GM12891 (cell line): ENCODE results near the gene CNPY1.

Experiments used
- POLR2A ChIP-seq: IDR thresholded peaks from 2 replicates; pipeline ENCODE4 v1.6.1; 2011; ENCODE audit warnings: low read depth, low read length, control low read depth
- POLR2AphosphoS5 ChIP-seq: IDR thresholded peaks from 2 replicates; pipeline ENCODE4 v1.6.1; 2011; ENCODE audit warnings: low read depth, low read length, control low read depth
- TAF1 ChIP-seq: IDR thresholded peaks from 2 replicates; pipeline ENCODE4 v1.6.1; 2011; ENCODE audit warnings: low read depth, low read length, control low read depth

DNA sequence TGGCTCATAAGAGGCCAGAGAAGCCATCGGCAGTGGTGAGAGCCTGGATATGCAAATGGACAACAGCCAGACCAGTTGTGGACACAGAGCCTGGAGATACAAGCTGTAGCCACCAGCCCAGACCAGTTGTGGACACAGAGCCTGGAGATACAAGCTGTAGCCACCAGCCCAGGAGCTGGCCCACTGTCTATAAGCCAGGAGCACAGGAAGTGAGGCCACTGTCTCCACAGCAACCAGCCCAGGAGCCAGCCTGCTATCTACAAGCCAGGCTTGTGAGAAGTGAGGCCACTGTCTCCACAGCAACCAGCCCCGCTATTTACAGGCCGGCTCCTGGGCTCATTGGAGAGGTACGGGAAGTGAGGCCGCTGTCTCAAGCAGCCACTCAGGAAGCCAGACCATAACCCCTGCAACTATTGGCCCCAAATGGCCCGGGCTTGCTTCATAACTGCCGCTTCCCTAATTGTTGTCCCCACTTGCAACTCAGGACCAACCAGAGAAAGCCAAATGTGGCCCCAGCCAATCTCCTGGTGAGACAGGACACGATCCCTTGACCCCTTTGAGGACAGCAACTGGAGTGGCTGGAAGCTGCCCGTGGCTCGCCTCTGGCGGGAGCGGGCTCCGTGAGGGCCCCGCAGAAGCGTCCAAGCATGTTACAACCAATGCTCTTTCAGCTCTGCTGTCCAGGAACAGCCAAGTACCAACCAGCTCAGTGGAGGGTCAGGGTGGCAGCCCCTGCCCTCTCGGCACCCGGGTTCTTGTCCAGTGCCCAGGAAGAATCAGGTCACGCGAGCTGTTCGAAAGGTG lies 44.1 kb upstream of the CNPY1 start:
- TF ChIP-seq POLR2AphosphoS5: no peak
- TF ChIP-seq POLR2A: no peak
- no peak for TF ChIP-seq TAF1
